ENCODE data around the gene SPEM2.

DNA sequence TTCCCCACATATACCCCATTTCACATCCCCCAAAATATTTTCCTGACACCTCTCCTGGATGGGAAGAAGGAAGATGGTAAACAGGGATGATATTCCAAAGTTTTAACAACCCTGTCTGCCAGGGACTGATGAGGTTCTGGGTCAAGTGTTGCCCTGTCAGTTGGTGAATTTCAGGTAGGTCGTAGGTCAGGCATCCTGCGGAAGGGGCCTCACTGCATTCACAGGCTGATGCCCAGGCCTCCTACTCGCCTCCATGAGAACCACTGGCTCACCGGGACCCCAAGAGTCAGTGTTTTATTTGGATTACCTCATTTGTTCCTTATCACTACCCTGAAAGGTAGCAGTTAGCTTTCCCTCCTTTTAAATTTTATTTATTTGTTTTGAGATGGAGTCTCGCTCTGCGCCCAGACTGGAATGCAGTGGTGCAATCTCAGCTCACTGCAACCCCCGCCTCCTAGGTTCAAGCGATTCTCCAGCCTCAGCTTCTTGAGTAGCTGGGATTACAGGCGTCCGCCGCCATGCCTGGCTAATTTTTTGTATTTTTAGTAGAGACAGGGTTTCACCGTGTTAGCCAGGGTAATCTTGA, 43.5 kb downstream of the SPEM2 start:
- TF ChIP-seq, protein P1, sequence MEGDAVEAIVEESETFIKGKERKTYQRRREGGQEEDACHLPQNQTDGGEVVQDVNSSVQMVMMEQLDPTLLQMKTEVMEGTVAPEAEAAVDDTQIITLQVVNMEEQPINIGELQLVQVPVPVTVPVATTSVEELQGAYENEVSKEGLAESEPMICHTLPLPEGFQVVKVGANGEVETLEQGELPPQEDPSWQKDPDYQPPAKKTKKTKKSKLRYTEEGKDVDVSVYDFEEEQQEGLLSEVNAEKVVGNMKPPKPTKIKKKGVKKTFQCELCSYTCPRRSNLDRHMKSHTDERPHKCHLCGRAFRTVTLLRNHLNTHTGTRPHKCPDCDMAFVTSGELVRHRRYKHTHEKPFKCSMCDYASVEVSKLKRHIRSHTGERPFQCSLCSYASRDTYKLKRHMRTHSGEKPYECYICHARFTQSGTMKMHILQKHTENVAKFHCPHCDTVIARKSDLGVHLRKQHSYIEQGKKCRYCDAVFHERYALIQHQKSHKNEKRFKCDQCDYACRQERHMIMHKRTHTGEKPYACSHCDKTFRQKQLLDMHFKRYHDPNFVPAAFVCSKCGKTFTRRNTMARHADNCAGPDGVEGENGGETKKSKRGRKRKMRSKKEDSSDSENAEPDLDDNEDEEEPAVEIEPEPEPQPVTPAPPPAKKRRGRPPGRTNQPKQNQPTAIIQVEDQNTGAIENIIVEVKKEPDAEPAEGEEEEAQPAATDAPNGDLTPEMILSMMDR (IDR thresholded peaks at IDR 0.05; ENCODE audit: poor library complexity, severe bottlenecking), result no peak
- TF ChIP-seq POLR2AphosphoS5 (IDR thresholded peaks at IDR 0.05), result no peak
